ENCODE data around the gene NKAIN2. TPM values are rescaled to one million over a fixed set of nuclear protein-coding genes. Genes with fewer than 3 reads are reported as not detected.

NKAIN2 gene
- total RNA-seq, 4 donors from 2014 or later, result 0.31 to 0.58 (median 0.39) TPM; not detected in 1

- H3K9me3 ChIP-seq, result no peaks in the 10 kb centered on the region
- H3K4me1 ChIP-seq, result no peaks in the 10 kb centered on the region
- ATAC-seq (no peak), DNase-seq (no peak)
- no peaks in the 10 kb centered on the region for H3K27me3 ChIP-seq
- in situ Hi-C loops (cut with MboI; ENCODE audit: low sequenced_read_pairs in 4 of 4), result no loop called here
- intact Hi-C loops (cut with DNase I; ENCODE audit: low total_unique reads), result no loop called here
- TF ChIP-seq, protein P1, sequence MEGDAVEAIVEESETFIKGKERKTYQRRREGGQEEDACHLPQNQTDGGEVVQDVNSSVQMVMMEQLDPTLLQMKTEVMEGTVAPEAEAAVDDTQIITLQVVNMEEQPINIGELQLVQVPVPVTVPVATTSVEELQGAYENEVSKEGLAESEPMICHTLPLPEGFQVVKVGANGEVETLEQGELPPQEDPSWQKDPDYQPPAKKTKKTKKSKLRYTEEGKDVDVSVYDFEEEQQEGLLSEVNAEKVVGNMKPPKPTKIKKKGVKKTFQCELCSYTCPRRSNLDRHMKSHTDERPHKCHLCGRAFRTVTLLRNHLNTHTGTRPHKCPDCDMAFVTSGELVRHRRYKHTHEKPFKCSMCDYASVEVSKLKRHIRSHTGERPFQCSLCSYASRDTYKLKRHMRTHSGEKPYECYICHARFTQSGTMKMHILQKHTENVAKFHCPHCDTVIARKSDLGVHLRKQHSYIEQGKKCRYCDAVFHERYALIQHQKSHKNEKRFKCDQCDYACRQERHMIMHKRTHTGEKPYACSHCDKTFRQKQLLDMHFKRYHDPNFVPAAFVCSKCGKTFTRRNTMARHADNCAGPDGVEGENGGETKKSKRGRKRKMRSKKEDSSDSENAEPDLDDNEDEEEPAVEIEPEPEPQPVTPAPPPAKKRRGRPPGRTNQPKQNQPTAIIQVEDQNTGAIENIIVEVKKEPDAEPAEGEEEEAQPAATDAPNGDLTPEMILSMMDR (IDR thresholded peaks at IDR 0.05 in 4 of 5, conservative IDR thresholded peaks at IDR 0.05 in 1 of 5), result no peak
- TF ChIP-seq POLR2A (IDR thresholded peaks at IDR 0.05), result no peak
- H3K36me3 ChIP-seq, result no peaks in the 10 kb centered on the region
- H3K4me3 ChIP-seq, result no peak overlapping the region
- no peak overlapping the region for H3K27ac ChIP-seq
Measured at GRCh38 chr6:124577734-124578281, 774.1 kb downstream of the NKAIN2 start.

- no peak overlapping the region for H3K4me3 ChIP-seq
- no peaks in the 10 kb centered on the region for H3K9me3 ChIP-seq
- H3K4me1 ChIP-seq, result no peaks in the 10 kb centered on the region
- in situ Hi-C loops (cut with MboI; ENCODE audit: low sequenced_read_pairs in 4 of 4), result no loop called here
- DNase-seq (no peak), ATAC-seq (no peak)
- intact Hi-C loops (cut with DNase I; ENCODE audit: low total_unique reads), result no loop called here
- H3K27me3 ChIP-seq, result no peaks in the 10 kb centered on the region
- H3K27ac ChIP-seq, result no peak overlapping the region
- H3K36me3 ChIP-seq, result no peaks in the 10 kb centered on the region
- TF ChIP-seq, protein P1 (IDR thresholded peaks at IDR 0.05 in 4 of 5, conservative IDR thresholded peaks at IDR 0.05 in 1 of 5), result no peak
- no peak for TF ChIP-seq POLR2A (IDR thresholded peaks at IDR 0.05)
Measured at GRCh38 chr6:124590001-124590400, 786.3 kb downstream of the NKAIN2 start.

DNA sequence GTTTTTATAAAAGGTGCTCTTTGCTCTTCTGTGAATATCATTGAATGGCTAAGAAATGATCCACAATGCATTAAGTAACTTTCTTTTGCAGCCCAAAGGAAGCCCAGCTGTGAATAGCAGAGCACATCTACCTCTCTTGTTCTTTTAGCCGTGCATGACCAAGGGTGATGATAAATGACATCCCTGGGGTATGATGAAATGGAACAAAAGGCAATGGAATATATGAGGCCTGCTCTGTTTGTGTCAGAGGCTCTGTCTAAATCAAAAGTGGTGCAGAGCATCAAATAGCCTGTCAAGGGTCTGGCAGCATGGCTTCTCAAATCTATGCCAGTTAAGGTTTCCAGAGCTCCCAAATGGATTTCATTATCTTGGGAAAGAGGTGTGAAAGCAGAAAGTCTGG is 796.0 kb downstream of the NKAIN2 start:
- intact Hi-C loops (cut with DNase I; ENCODE audit: low total_unique reads), result no loop called here
- Histone ChIP-seq H3K9me3 (no peaks in the 10 kb centered on the region), H3K36me3 (no peaks in the 10 kb centered on the region), H3K4me1 (no peaks in the 10 kb centered on the region), H3K4me3 (no peak overlapping the region), H3K27me3 (no peaks in the 10 kb centered on the region), H3K27ac (no peak overlapping the region)
- TF ChIP-seq, protein P1 (IDR thresholded peaks at IDR 0.05 in 4 of 5, conservative IDR thresholded peaks at IDR 0.05 in 1 of 5), result no peak
- no peak for TF ChIP-seq POLR2A (IDR thresholded peaks at IDR 0.05)
- DNase-seq, result no peak
- in situ Hi-C loops (cut with MboI; ENCODE audit: low sequenced_read_pairs in 4 of 4), result no loop called here
- no peak for ATAC-seq

- Histone ChIP-seq H3K4me1 (no peaks in the 10 kb centered on the region), H3K4me3 (no peak overlapping the region), H3K9me3 (no peaks in the 10 kb centered on the region), H3K27ac (no peak overlapping the region), H3K27me3 (no peaks in the 10 kb centered on the region), H3K36me3 (no peaks in the 10 kb centered on the region)
- intact Hi-C loops (cut with DNase I; ENCODE audit: low total_unique reads) (no loop called here), in situ Hi-C loops (cut with MboI; ENCODE audit: low sequenced_read_pairs in 4 of 4) (no loop called here)
- TF ChIP-seq POLR2A (IDR thresholded peaks at IDR 0.05), result no peak
- TF ChIP-seq, protein P1 (IDR thresholded peaks at IDR 0.05 in 4 of 5, conservative IDR thresholded peaks at IDR 0.05 in 1 of 5), result no peak
- no peak for ATAC-seq
- no peak for DNase-seq
Measured at GRCh38 chr6:124604719-124605118, 801.1 kb downstream of the NKAIN2 start.

- in situ Hi-C loops (cut with MboI; ENCODE audit: low sequenced_read_pairs in 4 of 4), result no loop called here
- intact Hi-C loops (cut with DNase I; ENCODE audit: low total_unique reads), result no loop called here
- H3K4me1 ChIP-seq, result no peaks in the 10 kb centered on the region
Measured at GRCh38 chr6:124607119-124607627, 803.5 kb downstream of the NKAIN2 start.

More at GRCh38 chr6:124607119-124607627, 803.5 kb downstream of the NKAIN2 start:
- no peak for DNase-seq
- no peak for TF ChIP-seq POLR2A (IDR thresholded peaks at IDR 0.05)
- Histone ChIP-seq H3K9me3 (no peaks in the 10 kb centered on the region), H3K4me3 (no peak overlapping the region), H3K27me3 (no peaks in the 10 kb centered on the region), H3K27ac (no peak overlapping the region), H3K36me3 (no peaks in the 10 kb centered on the region)
- ATAC-seq, result no peak
